Tibial nerve (tissue), 4 donors: ENCODE measurements around the gene CACNA1I.

Experiments
- CTCF ChIP-seq, 5 experiments: fragments of 200-600 bp in 3 of 5; fragments of 450-650 bp in 2 of 5; sonication (generic) in 3 of 5; IDR thresholded peaks; one replicate each; pipeline ENCODE4 v1.5.1; 2016 to 2019; ENCODE audit warnings: antibody characterized with exemption in 5 of 5, mild to moderate bottlenecking in 3 of 5, moderate library complexity in 2 of 5
- EP300 ChIP-seq, 2 donors: sonication (generic); formaldehyde crosslinking; IDR thresholded peaks; one replicate each; pipeline ENCODE4 v1.6.1; 2017; ENCODE audit warnings: antibody characterized with exemption in 2 of 2, mild to moderate bottlenecking in 1 of 2

GRCh38 chr22:39664485-39665200 is 94.1 kb downstream of the CACNA1I start:
- TF ChIP-seq EP300 (IDR thresholded peaks at IDR 0.05): no peak
- TF ChIP-seq CTCF (IDR thresholded peaks at IDR 0.05): no peak
